Gastroesophageal sphincter (tissue), 4 donors: ENCODE measurements around the gene NCOA5. TPM values are rescaled to one million over a fixed set of nuclear protein-coding genes. Genes with fewer than 3 reads are reported as not detected.

Experiments used
- ATAC-seq: fragments of 150-250 bp; one replicate; pipeline ENCODE4 v1.9.1; 2016; ENCODE audit warnings: mild to moderate bottlenecking, moderate library complexity
- H3K27ac ChIP-seq, 4 donors: fragments of 200-600 bp; sonication (generic) in 3 of 4; 1 replicate in 3 of 4; 2 replicates in 1 of 4; pipeline ENCODE4 v1.5.1; 2016 to 2019
- H3K27me3 ChIP-seq: fragments of 200-600 bp; sonication (generic); one replicate; pipeline ENCODE4 v1.5.1; 2019
- H3K36me3 ChIP-seq, 2 donors: fragments of 200-600 bp; sonication (generic); one replicate each; pipeline ENCODE4 v1.5.1; 2019; ENCODE audit warnings: control low read depth in 1 of 2
- H3K4me1 ChIP-seq, 3 donors: fragments of 200-600 bp; sonication (generic); 1 replicate in 2 of 3; 2 replicates in 1 of 3; pipeline ENCODE4 v1.5.1; 2016 to 2019; ENCODE audit warnings: control low read depth in 2 of 3
- H3K4me3 ChIP-seq, 2 donors: fragments of 200-600 bp; sonication (generic); one replicate each; pipeline ENCODE4 v1.5.1; 2019; ENCODE audit warnings: mild to moderate bottlenecking in 1 of 2, moderate library complexity in 1 of 2
- H3K9me3 ChIP-seq, 3 donors: fragments of 200-600 bp; sonication (generic); one replicate each; pipeline ENCODE4 v1.5.1; 2017 to 2019; ENCODE audit warnings: control low read depth in 2 of 3
- EP300 ChIP-seq: sonication (generic); formaldehyde crosslinking; IDR thresholded peaks from one replicate; pipeline ENCODE4 v1.6.1; 2017; ENCODE audit warnings: antibody characterized with exemption, mild to moderate bottlenecking
- POLR2A ChIP-seq, 2 donors: fragments of 450-650 bp; IDR thresholded peaks; one replicate each; pipeline ENCODE4 v1.6.1; 2017; ENCODE audit warnings: antibody characterized with exemption in 2 of 2, mild to moderate bottlenecking in 2 of 2, moderate library complexity in 1 of 2
- POLR2AphosphoS5 ChIP-seq: sonication (generic); formaldehyde crosslinking; IDR thresholded peaks from one replicate; pipeline ENCODE4 v1.6.1; 2017; ENCODE audit warnings: antibody characterized with exemption
- WGBS, 2 donors: methylation state at CpG; one replicate each; pipeline ENCODE4 v1.1.5; 2018; ENCODE audit warnings: low coverage in 1 of 2; 5-methylcytosine and 5-hydroxymethylcytosine counted together
- total RNA-seq, 4 donors: library from RNA; depleted of rRNA; stranded (reverse); fragments of >200 nt; gene quantifications; one replicate each; pipeline ENCODE4 v1.1.0, GENCODE V29; 2016
- TF ChIP-seq, protein P1 (sequence below), 4 experiments: fragments of 200-600 bp in 2 of 4; fragments of 450-650 bp in 2 of 4; sonication (generic) in 1 of 4; IDR thresholded peaks; one replicate each; pipeline ENCODE4 v1.5.1; 2017 to 2019; ENCODE audit warnings: antibody characterized with exemption in 4 of 4, mild to moderate bottlenecking in 2 of 4, moderate library complexity in 2 of 4

The NCOA5 gene
- total RNA-seq, 4 donors from 2014 or later: 26.3 to 39.8 (median 30.8) TPM

GRCh38 chr20:46063151-46063550 is 26.6 kb downstream of the NCOA5 start:
- WGBS, 2 donors: 78 to 89% methylated on average over 4 to 5 of the region's 8 CpGs
- no peak overlapping the region for H3K27ac ChIP-seq
- H3K4me1 ChIP-seq: peaks cover 0 to 29% (median 10%) of the 10 kb centered on the region in 3 donors
- ATAC-seq: no peak
- H3K4me3 ChIP-seq: no peak overlapping the region
- H3K27me3 ChIP-seq: peaks cover 13% of the 10 kb centered on the region
- H3K9me3 ChIP-seq: no peaks in the 10 kb centered on the region
- no peak for TF ChIP-seq POLR2AphosphoS5
- TF ChIP-seq EP300: no peak
- no peak for TF ChIP-seq POLR2A (IDR thresholded peaks at IDR 0.05)
- TF ChIP-seq, protein P1, sequence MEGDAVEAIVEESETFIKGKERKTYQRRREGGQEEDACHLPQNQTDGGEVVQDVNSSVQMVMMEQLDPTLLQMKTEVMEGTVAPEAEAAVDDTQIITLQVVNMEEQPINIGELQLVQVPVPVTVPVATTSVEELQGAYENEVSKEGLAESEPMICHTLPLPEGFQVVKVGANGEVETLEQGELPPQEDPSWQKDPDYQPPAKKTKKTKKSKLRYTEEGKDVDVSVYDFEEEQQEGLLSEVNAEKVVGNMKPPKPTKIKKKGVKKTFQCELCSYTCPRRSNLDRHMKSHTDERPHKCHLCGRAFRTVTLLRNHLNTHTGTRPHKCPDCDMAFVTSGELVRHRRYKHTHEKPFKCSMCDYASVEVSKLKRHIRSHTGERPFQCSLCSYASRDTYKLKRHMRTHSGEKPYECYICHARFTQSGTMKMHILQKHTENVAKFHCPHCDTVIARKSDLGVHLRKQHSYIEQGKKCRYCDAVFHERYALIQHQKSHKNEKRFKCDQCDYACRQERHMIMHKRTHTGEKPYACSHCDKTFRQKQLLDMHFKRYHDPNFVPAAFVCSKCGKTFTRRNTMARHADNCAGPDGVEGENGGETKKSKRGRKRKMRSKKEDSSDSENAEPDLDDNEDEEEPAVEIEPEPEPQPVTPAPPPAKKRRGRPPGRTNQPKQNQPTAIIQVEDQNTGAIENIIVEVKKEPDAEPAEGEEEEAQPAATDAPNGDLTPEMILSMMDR (IDR thresholded peaks at IDR 0.05): no peak
- H3K36me3 ChIP-seq: peaks cover 16 to 90% of the 10 kb centered on the region in 2 donors

GRCh38 chr20:46062621-46063020 is 27.1 kb downstream of the NCOA5 start:
- peaks cover 16 to 85% of the 10 kb centered on the region in 2 donors for H3K36me3 ChIP-seq
- no peak overlapping the region for H3K27ac ChIP-seq
- H3K27me3 ChIP-seq: peaks cover 18% of the 10 kb centered on the region
- no peak overlapping the region for H3K4me3 ChIP-seq
- peaks cover 0 to 34% (median 15%) of the 10 kb centered on the region in 3 donors for H3K4me1 ChIP-seq
- TF ChIP-seq, protein P1 (IDR thresholded peaks at IDR 0.05): no peak
- TF ChIP-seq POLR2AphosphoS5 (no peak), POLR2A (IDR thresholded peaks at IDR 0.05) (no peak), EP300 (no peak)
- WGBS, 2 donors: 73% methylated on average over 8 of the region's 12 CpGs; no CpG with 5 or more reads in 1 of the 2 donors
- no peaks in the 10 kb centered on the region for H3K9me3 ChIP-seq
- ATAC-seq: no peak

DNA sequence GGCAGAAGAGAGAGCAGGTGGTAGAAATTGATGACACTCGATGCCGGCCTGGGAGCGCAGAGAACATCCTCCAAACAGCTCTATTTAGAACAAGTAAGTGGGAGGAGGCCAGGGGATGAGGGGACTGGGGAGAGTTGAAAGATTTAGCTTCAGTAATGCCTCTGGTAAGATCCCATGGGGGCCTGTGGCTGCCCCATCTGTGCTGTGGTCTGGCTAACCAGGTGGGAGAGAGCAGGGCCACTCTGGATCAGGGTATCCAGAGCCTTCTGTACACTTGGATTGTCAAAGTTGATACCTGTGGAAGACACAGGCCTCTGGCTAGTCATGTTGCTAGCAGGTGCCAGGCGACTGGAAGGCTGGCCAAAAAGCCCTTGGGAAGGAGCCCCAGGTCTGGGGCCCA is 27.6 kb downstream of the NCOA5 start:
- H3K27me3 ChIP-seq: peaks cover 23% of the 10 kb centered on the region
- no peaks in the 10 kb centered on the region for H3K9me3 ChIP-seq
- 82% methylated on average over 3 of the region's 4 CpGs; no CpG with 5 or more reads in 1 of the 2 donors for WGBS, 2 donors
- no peak for ATAC-seq
- H3K4me1 ChIP-seq: peaks cover 0 to 39% (median 15%) of the 10 kb centered on the region in 3 donors
- peaks cover 14 to 80% of the 10 kb centered on the region in 2 donors for H3K36me3 ChIP-seq
- no peak overlapping the region for H3K4me3 ChIP-seq
- H3K27ac ChIP-seq: no peak overlapping the region
- TF ChIP-seq POLR2A (IDR thresholded peaks at IDR 0.05) (no peak), EP300 (no peak), POLR2AphosphoS5 (no peak)
- TF ChIP-seq, protein P1 (IDR thresholded peaks at IDR 0.05): no peak

DNA sequence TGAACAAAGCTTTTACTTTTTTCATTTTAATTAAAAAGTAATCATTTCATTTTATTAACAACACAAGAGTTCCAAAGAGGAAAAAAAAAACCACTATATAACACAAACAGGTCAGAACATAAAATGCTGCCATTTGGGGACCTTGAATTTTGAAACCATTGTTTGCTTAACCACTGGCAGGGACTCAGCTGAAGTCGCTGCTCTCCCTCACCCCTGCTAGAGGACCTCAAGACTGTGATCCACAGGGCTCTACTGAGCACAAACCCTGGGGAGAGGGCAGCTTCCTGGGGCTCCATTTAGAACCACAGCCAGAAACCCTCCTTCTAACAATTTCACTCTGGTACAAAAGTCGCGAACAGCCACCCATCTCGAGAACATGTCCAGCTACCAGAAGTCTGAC is 28.8 kb downstream of the NCOA5 start:
- TF ChIP-seq, protein P1 (IDR thresholded peaks at IDR 0.05): no peak
- TF ChIP-seq POLR2A (IDR thresholded peaks at IDR 0.05) (no peak), EP300 (no peak), POLR2AphosphoS5 (no peak)
- Histone ChIP-seq H3K9me3 (no peaks in the 10 kb centered on the region), H3K36me3 (peaks cover 11 to 69% of the 10 kb centered on the region in 2 donors), H3K4me3 (no peak overlapping the region), H3K27me3 (peaks cover 34% of the 10 kb centered on the region), H3K4me1 (peaks cover 0 to 42% (median 15%) of the 10 kb centered on the region in 3 donors), H3K27ac (no peak overlapping the region)
- no peak for ATAC-seq
- 71% methylated on average over 2 of the region's 4 CpGs; no CpG with 5 or more reads in 1 of the 2 donors for WGBS, 2 donors

DNA sequence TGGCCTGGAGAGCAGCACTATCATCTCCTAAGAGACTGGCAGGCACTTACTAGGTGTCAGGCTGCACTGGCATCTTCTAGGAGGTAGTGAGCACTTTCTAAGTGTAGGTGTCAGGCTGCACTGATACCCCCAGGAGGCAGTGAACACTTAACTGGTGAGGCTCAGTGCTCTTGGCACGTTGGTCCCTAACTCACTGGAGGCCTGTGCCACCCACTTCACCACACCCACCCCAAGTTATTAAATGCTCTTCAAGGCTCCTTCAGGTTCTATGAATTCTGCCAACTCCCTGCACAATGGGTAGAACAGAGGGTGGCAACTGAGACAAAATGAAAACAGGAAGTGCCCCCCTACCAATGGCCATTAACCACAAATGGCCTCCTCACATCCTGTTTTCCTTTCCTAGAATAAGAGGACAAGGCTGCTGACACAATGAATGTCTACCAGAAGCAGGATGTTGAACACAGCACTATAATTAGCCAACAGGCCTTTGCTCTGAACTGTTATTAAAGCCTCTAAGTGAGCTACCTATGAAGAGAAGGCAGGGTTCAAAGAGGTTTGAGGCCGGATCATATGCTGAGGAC is 29.4 kb downstream of the NCOA5 start:
- no peak for TF ChIP-seq EP300
- TF ChIP-seq, protein P1 (IDR thresholded peaks at IDR 0.05): no peak
- no peak for TF ChIP-seq POLR2A (IDR thresholded peaks at IDR 0.05)
- no peak for TF ChIP-seq POLR2AphosphoS5
- Histone ChIP-seq H3K36me3 (peaks cover 11 to 63% of the 10 kb centered on the region in 2 donors), H3K9me3 (no peaks in the 10 kb centered on the region), H3K4me1 (peaks cover 0 to 42% (median 15%) of the 10 kb centered on the region in 3 donors), H3K27me3 (peaks cover 40% of the 10 kb centered on the region), H3K4me3 (no peak overlapping the region), H3K27ac (no peak overlapping the region)
- WGBS, 2 donors: 50% methylated on average over 2 of the region's 2 CpGs; no CpG with 5 or more reads in 1 of the 2 donors
- ATAC-seq: peak; percentile 23
